GM23338 (cell line): ENCODE measurements around the gene TCF12. TPM values are rescaled to one million over a fixed set of nuclear protein-coding genes. Genes with fewer than 3 reads are reported as not detected.

Source experiments
- ATAC-seq: fragments of 200-7000 bp; cut with Tn5 transposase; 3 replicates; pipeline ENCODE4 v1.9.1; 2020
- DNase-seq: peaks from one replicate; pipeline ENCODE4 v3.0.0-alpha.2; 2015; ENCODE audit warnings: low spot score
- H2AFZ ChIP-seq: fragments of 200-600 bp; sonication (generic); 2 replicates; pipeline ENCODE4 v1.8.0; 2016; ENCODE audit warnings: antibody characterized with exemption, mild to moderate bottlenecking, moderate library complexity
- H3F3A ChIP-seq: fragments of 200-600 bp; sonication (generic); replicated peaks from 2 replicates; pipeline ENCODE4 v1.8.0; 2017; ENCODE audit warnings: antibody characterized with exemption, mixed run types, low read depth
- H3K27ac ChIP-seq: fragments of 200-600 bp; sonication (generic); 2 replicates; pipeline ENCODE4 v1.6.1; 2016; ENCODE audit warnings: low read depth
- H3K27me3 ChIP-seq: fragments of 200-600 bp; sonication (generic); 2 replicates; pipeline ENCODE4 v1.8.0; 2016; ENCODE audit warnings: mild to moderate bottlenecking, mixed run types, moderate library complexity; ENCODE audit not compliant: insufficient read depth
- H3K36me3 ChIP-seq: fragments of 200-600 bp; sonication (generic); 2 replicates; pipeline ENCODE4 v1.8.0; 2016; ENCODE audit warnings: mild to moderate bottlenecking; ENCODE audit not compliant: insufficient read depth
- H3K4me1 ChIP-seq: fragments of 200-600 bp; sonication (generic); 2 replicates; pipeline ENCODE4 v1.8.0; 2016; ENCODE audit warnings: mild to moderate bottlenecking, moderate library complexity; ENCODE audit not compliant: insufficient read depth
- H3K4me2 ChIP-seq: fragments of 200-600 bp; sonication (generic); 2 replicates; pipeline ENCODE4 v1.7.1; 2017; ENCODE audit warnings: mixed run types
- H3K4me3 ChIP-seq: fragments of 200-600 bp; sonication (generic); 2 replicates; pipeline ENCODE4 v1.6.1; 2016; ENCODE audit warnings: mixed run types
- H3K79me2 ChIP-seq: fragments of 200-600 bp; sonication (generic); replicated peaks from 2 replicates; pipeline ENCODE4 v1.8.0; 2017; ENCODE audit warnings: mild to moderate bottlenecking; ENCODE audit not compliant: insufficient read depth
- H3K9me2 ChIP-seq: fragments of 200-600 bp; sonication (generic); 2 replicates; pipeline ENCODE4 v1.8.0; 2017; ENCODE audit not compliant: insufficient read depth
- H4K20me1 ChIP-seq: fragments of 200-600 bp; sonication (generic); replicated peaks from 2 replicates; pipeline ENCODE4 v1.8.0; 2017; ENCODE audit warnings: mild to moderate bottlenecking; ENCODE audit not compliant: insufficient read depth
- H3K27ac Mint-ChIP-seq: 2 replicates; pipeline ENCODE4 v1.8.0; 2020; ENCODE audit warnings: inconsistent platforms, mild to moderate bottlenecking, moderate library complexity, mixed read lengths
- H3K27me3 Mint-ChIP-seq: 3 replicates; pipeline ENCODE4 v1.8.0; 2022; ENCODE audit warnings: low read depth, mild to moderate bottlenecking, moderate library complexity, mixed read lengths, inconsistent platforms; ENCODE audit not compliant: insufficient read depth, poor library complexity
- H3K36me3 Mint-ChIP-seq: 3 replicates; pipeline ENCODE4 v1.8.0; 2021; ENCODE audit warnings: low read depth, mild to moderate bottlenecking, inconsistent platforms, moderate library complexity, mixed read lengths
- H3K4me1 Mint-ChIP-seq: 3 replicates; pipeline ENCODE4 v1.8.0; 2020; ENCODE audit warnings: mild to moderate bottlenecking, inconsistent platforms, mixed read lengths
- H3K4me3 Mint-ChIP-seq: 3 replicates; pipeline ENCODE4 v1.8.0; 2021; ENCODE audit warnings: moderate library complexity, mild to moderate bottlenecking, inconsistent platforms, mixed read lengths
- H3K9me3 Mint-ChIP-seq: 3 replicates; pipeline ENCODE4 v1.8.0; 2020; ENCODE audit warnings: moderate library complexity, mild to moderate bottlenecking, inconsistent platforms, mixed read lengths
- CREB1 ChIP-seq: fragments of 250-450 bp; sonication (Bioruptor Pico); IDR thresholded peaks from 2 replicates; pipeline ENCODE4 v1.5.0; 2020; ENCODE audit warnings: low read depth, mild to moderate bottlenecking, moderate library complexity
- EZH2 ChIP-seq: fragments of 200-600 bp; sonication (generic); IDR thresholded peaks from one replicate; pipeline ENCODE4 v1.8.0; 2017; ENCODE audit warnings: antibody characterized with exemption, mild to moderate bottlenecking, low read depth; ENCODE audit not compliant: unreplicated experiment
- JUNB ChIP-seq: IDR thresholded peaks from one replicate; pipeline ENCODE4 v1.6.1; 2016; ENCODE audit warnings: antibody characterized with exemption; ENCODE audit not compliant: unreplicated experiment
- NANOG ChIP-seq: IDR thresholded peaks from 2 replicates; pipeline ENCODE4 v1.6.1; 2016; ENCODE audit warnings: antibody characterized with exemption, borderline replicate concordance
- POLR2AphosphoS5 ChIP-seq: IDR thresholded peaks from 2 replicates; pipeline ENCODE4 v1.6.1; 2016; ENCODE audit warnings: antibody characterized with exemption, low read depth
- STAT1 ChIP-seq: IDR thresholded peaks from one replicate; pipeline ENCODE4 v1.6.1; 2016; ENCODE audit warnings: antibody characterized with exemption; ENCODE audit not compliant: unreplicated experiment
- ZNF114 ChIP-seq: fragments of 250-450 bp; sonication (Bioruptor Pico); IDR thresholded peaks from 2 replicates; pipeline ENCODE4 v1.5.0; 2020; ENCODE audit warnings: mild to moderate bottlenecking, moderate library complexity
- ZNF331 ChIP-seq: fragments of 250-450 bp; sonication (Bioruptor Pico); IDR thresholded peaks from 2 replicates; pipeline ENCODE4 v1.5.0; 2020; ENCODE audit warnings: low read depth, mild to moderate bottlenecking, moderate library complexity
- polyA plus RNA-seq: library from polyadenylated mRNA; unstranded; fragments of >200 nt; fragmentation: Nextera tagmentation; extraction: Ambion mirVana; gene quantifications from 2 replicates; pipeline ENCODE4 v1.2.1, GENCODE V29; 2016
- total RNA-seq: library from RNA; depleted of rRNA; stranded (reverse); fragments of >200 nt; shearing (Covaris generic); gene quantifications from 2 replicates; pipeline ENCODE4 v1.2.3, GENCODE V29; 2014
- TF ChIP-seq, protein P1 (sequence below): IDR thresholded peaks from 2 replicates; pipeline ENCODE4 v1.6.1; 2016; ENCODE audit warnings: antibody characterized with exemption
- TF ChIP-seq, protein P2 (sequence below): IDR thresholded peaks from one replicate; pipeline ENCODE4 v1.6.1; 2018; ENCODE audit warnings: antibody characterized with exemption; ENCODE audit not compliant: unreplicated experiment
- TF ChIP-seq, protein P3 (sequence below), 2 experiments: fragments of 200-600 bp in 1 of 2; sonication (generic) in 1 of 2; conservative IDR thresholded peaks; 2 replicates each; pipeline versions ENCODE4 v1.5.1 to v1.6.1; 2016 to 2017; ENCODE audit warnings: antibody characterized with exemption in 2 of 2, low read depth in 2 of 2, mild to moderate bottlenecking in 2 of 2, moderate library complexity in 1 of 2

TCF12 gene
- total and polyA plus RNA-seq, 2 experiments from 2014 or later, result 27.6 to 104 TPM

DNA sequence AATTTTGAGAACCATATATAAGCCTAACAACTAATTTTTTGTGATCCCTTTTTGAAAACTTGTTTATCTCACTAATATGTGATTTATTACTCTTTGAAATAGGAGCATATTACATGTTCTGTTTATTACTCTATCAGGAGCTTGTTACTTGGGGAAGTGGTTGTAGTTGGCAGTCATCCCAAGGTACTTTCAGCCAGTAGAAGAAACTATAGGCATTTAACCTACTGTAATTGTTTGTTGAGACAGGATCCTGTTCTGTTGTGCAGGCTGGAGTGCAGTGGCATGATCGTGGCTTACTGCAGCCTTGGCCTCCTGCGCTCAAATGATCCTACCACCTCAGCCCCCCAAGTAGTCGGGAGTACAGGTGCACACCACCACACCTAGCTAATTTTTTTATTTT, 195.6 kb downstream of the TCF12 start:
- no peak overlapping the region for H3K4me3 Mint-ChIP-seq

DNA sequence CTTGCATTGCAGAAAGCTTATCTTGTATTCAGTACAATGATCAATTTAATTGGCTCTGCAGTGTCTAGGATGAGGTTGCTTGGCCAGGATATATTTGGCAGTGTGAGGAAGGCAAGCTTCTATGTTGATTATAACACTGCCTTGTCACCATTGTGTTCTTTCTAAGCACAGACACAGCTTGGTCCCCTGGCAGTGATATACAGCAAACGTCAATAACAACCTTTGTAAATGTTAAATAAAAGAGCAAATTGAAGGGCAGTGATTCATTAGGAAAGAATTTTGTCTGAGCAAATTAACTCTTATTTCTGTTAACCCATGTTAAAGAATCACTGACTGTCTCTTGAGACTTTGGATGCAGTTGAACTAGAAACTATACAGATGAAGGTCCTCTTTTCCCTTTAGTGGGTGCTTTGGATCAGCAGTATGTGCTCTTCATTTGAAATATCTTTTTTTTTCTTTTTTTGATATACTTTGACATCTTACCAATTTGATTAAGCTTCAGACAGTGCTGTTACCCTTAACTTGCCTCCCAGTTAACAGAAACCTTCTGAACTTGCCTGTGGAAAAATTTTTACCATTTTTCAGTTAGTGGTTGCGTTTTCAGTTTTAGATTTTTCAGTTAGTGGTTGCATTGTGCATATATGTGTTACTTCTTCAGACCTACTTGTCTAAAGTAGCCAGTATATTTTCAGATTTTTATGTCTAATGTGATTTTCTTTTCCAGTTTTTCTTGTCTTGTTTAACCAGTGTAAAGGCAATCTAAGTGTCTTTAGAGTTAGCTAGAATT, 199.8 kb downstream of the TCF12 start:
- no peaks in the 10 kb centered on the region for H3K36me3 Mint-ChIP-seq
- no peaks in the 10 kb centered on the region for H3K36me3 ChIP-seq
- no peaks in the 10 kb centered on the region for H3K27me3 ChIP-seq
- H3K79me2 ChIP-seq, result peaks cover 31% of the 10 kb centered on the region
- no peaks in the 10 kb centered on the region for H3F3A ChIP-seq
- no peak overlapping the region for H3K4me3 ChIP-seq
- H3K4me2 ChIP-seq, result peak overlapping the region; percentile 24; the same call in 1 of the 2 replicates
- H3K4me3 Mint-ChIP-seq, result no peak overlapping the region
- ATAC-seq (peak; percentile 74), DNase-seq (peak; percentile 42)
- peak overlapping the region; percentile 23 for H3K27ac ChIP-seq
- H3K9me3 Mint-ChIP-seq, result no peaks in the 10 kb centered on the region
- no peak overlapping the region for H2AFZ ChIP-seq
- H3K9me2 ChIP-seq, result no peaks in the 10 kb centered on the region
- peaks cover 39% of the 10 kb centered on the region for H3K4me1 ChIP-seq
- H3K4me1 Mint-ChIP-seq, result peaks cover 54% of the 10 kb centered on the region
- H4K20me1 ChIP-seq, result no peaks in the 10 kb centered on the region
- peaks cover 2% of the 10 kb centered on the region for H3K27me3 Mint-ChIP-seq
- peak overlapping the region; percentile 87 for H3K27ac Mint-ChIP-seq
- no peak for TF ChIP-seq STAT1
- TF ChIP-seq, protein P1, sequence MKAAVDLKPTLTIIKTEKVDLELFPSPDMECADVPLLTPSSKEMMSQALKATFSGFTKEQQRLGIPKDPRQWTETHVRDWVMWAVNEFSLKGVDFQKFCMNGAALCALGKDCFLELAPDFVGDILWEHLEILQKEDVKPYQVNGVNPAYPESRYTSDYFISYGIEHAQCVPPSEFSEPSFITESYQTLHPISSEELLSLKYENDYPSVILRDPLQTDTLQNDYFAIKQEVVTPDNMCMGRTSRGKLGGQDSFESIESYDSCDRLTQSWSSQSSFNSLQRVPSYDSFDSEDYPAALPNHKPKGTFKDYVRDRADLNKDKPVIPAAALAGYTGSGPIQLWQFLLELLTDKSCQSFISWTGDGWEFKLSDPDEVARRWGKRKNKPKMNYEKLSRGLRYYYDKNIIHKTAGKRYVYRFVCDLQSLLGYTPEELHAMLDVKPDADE, result no peak
- TF ChIP-seq, protein P2, sequence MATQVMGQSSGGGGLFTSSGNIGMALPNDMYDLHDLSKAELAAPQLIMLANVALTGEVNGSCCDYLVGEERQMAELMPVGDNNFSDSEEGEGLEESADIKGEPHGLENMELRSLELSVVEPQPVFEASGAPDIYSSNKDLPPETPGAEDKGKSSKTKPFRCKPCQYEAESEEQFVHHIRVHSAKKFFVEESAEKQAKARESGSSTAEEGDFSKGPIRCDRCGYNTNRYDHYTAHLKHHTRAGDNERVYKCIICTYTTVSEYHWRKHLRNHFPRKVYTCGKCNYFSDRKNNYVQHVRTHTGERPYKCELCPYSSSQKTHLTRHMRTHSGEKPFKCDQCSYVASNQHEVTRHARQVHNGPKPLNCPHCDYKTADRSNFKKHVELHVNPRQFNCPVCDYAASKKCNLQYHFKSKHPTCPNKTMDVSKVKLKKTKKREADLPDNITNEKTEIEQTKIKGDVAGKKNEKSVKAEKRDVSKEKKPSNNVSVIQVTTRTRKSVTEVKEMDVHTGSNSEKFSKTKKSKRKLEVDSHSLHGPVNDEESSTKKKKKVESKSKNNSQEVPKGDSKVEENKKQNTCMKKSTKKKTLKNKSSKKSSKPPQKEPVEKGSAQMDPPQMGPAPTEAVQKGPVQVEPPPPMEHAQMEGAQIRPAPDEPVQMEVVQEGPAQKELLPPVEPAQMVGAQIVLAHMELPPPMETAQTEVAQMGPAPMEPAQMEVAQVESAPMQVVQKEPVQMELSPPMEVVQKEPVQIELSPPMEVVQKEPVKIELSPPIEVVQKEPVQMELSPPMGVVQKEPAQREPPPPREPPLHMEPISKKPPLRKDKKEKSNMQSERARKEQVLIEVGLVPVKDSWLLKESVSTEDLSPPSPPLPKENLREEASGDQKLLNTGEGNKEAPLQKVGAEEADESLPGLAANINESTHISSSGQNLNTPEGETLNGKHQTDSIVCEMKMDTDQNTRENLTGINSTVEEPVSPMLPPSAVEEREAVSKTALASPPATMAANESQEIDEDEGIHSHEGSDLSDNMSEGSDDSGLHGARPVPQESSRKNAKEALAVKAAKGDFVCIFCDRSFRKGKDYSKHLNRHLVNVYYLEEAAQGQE, result no peak
- no peak for TF ChIP-seq POLR2AphosphoS5
- no peak for TF ChIP-seq JUNB
- no peak for TF ChIP-seq CREB1 (CRISPR knock-in tag)
- TF ChIP-seq ZNF114 (CRISPR knock-in tag), result no peak
- TF ChIP-seq NANOG, result no peak
- TF ChIP-seq, protein P3, sequence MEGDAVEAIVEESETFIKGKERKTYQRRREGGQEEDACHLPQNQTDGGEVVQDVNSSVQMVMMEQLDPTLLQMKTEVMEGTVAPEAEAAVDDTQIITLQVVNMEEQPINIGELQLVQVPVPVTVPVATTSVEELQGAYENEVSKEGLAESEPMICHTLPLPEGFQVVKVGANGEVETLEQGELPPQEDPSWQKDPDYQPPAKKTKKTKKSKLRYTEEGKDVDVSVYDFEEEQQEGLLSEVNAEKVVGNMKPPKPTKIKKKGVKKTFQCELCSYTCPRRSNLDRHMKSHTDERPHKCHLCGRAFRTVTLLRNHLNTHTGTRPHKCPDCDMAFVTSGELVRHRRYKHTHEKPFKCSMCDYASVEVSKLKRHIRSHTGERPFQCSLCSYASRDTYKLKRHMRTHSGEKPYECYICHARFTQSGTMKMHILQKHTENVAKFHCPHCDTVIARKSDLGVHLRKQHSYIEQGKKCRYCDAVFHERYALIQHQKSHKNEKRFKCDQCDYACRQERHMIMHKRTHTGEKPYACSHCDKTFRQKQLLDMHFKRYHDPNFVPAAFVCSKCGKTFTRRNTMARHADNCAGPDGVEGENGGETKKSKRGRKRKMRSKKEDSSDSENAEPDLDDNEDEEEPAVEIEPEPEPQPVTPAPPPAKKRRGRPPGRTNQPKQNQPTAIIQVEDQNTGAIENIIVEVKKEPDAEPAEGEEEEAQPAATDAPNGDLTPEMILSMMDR (conservative IDR thresholded peaks at IDR 0.05; ENCODE audit: low read depth in 2 of 2), result no peak
- TF ChIP-seq ZNF331 (CRISPR knock-in tag), result no peak

More for the DNA sequence above, 195.6 kb downstream of the TCF12 start:
- no peak for ATAC-seq
- no peak overlapping the region for H3K4me2 ChIP-seq
- no peak overlapping the region for H2AFZ ChIP-seq
- H3K27ac ChIP-seq, result no peak overlapping the region
- H3F3A ChIP-seq, result no peaks in the 10 kb centered on the region
- H3K27me3 ChIP-seq, result no peaks in the 10 kb centered on the region
- no peak for DNase-seq
- H3K9me2 ChIP-seq, result no peaks in the 10 kb centered on the region
- Mint-ChIP-seq H3K9me3 (no peaks in the 10 kb centered on the region), H3K4me1 (peaks cover 45% of the 10 kb centered on the region), H3K27me3 (peaks cover 1% of the 10 kb centered on the region), H3K27ac (no peak overlapping the region), H3K36me3 (no peaks in the 10 kb centered on the region)
- no peak overlapping the region for H3K4me3 ChIP-seq
- H3K4me1 ChIP-seq, result peaks cover 36% of the 10 kb centered on the region
- no peak for TF ChIP-seq POLR2AphosphoS5
- TF ChIP-seq JUNB, result no peak
- TF ChIP-seq EZH2, result no peak
- peaks cover 26% of the 10 kb centered on the region for H3K79me2 ChIP-seq
- H4K20me1 ChIP-seq, result no peaks in the 10 kb centered on the region
- no peaks in the 10 kb centered on the region for H3K36me3 ChIP-seq
